Measurements from ENCODE around the gene CRIM1.

- no peak for TF ChIP-seq CTCF (IDR thresholded peaks at IDR 0.05)
- TF ChIP-seq RAD21 (conservative IDR thresholded peaks at IDR 0.05 in 1 of 2, IDR thresholded peaks at IDR 0.05 in 1 of 2) = no peak
- no peak for TF ChIP-seq HDAC2 (IDR thresholded peaks at IDR 0.05)
- no peak for TF ChIP-seq REST (IDR thresholded peaks at IDR 0.05)
- no peak for TF ChIP-seq BCL3 (IDR thresholded peaks at IDR 0.05)
- no peak for TF ChIP-seq POLR2A (IDR thresholded peaks at IDR 0.05; ENCODE audit: low read length)
- TF ChIP-seq CHD4 (IDR thresholded peaks at IDR 0.05; ENCODE audit: borderline replicate concordance) = no peak
- TF ChIP-seq SMC3 (IDR thresholded peaks at IDR 0.05) = no peak
- no peak for TF ChIP-seq PBX3 (IDR thresholded peaks at IDR 0.05)
- no peak for TF ChIP-seq MAX (IDR thresholded peaks at IDR 0.05)
- TF ChIP-seq BHLHE40 (IDR thresholded peaks at IDR 0.05; ENCODE audit: low read depth, low read length) = no peak
Observed at GRCh38 chr2:36449213-36449612, 93.6 kb downstream of the CRIM1 start.
